HTR-8/SVneo (cell line): ENCODE results near the gene SHISA6.

Source experiments
- DNase-seq: peaks from one replicate; pipeline ENCODE4 v3.0.0; 2011; ENCODE audit warnings: low spot score, mixed read lengths; ENCODE audit not compliant: insufficient read length
- FAIRE-seq: peaks from 2 replicates; lab custom pipeline; 2011; peaks lifted over from hg19 to GRCh38; lab: Jason Lieb, UNC

The SHISA6 gene

GRCh38 chr17:11334493-11334892, 93.5 kb downstream of the SHISA6 start:
- DNase-seq (no peak), FAIRE-seq (no peak)

DNA sequence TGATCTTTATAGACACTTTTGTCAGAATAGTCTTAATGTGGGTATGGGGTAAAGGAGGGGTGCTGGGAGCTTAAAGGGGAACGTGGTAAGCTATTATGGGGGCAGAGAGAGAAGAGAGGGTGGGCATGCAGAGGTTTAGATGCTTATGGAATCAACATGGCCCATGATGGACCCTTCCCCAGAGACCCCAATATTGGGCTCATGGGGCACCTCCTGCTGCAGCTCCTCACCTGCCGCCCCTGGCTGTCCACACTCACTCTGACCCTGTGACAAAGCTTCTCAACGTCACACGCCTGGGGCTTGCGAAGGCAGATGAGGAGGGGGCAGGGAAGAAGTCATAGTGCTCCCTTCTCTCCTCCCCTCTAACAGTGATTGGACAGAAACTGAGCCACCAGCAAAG, 95.3 kb downstream of the SHISA6 start:
- DNase-seq: no peak
- no peak for FAIRE-seq

- no peak for FAIRE-seq
- no peak for DNase-seq
Measured at GRCh38 chr17:11340803-11341202, 99.8 kb downstream of the SHISA6 start.

DNA sequence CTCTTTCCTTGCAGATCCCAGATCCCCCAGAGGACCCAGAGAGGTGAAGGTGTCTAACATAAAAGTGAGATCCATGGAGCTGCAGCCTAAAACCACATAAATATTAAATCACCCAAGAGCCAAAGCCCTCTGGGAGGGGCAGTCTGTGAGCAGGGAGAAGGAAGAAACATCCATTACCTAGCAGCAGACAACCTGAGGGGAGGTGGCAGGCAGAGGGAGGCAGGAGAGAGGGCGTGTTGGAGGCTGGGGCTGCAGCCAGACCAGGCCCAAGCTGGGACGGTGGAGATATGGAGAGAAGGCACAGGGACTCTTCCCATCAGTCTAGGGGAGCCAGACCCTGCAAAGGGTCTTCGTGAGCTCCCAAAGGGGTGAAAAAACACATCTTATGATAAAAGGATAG, 101.1 kb downstream of the SHISA6 start:
- FAIRE-seq: no peak
- DNase-seq: no peak

GRCh38 chr17:11349106-11349505, 108.1 kb downstream of the SHISA6 start:
- FAIRE-seq (no peak), DNase-seq (no peak)

DNA sequence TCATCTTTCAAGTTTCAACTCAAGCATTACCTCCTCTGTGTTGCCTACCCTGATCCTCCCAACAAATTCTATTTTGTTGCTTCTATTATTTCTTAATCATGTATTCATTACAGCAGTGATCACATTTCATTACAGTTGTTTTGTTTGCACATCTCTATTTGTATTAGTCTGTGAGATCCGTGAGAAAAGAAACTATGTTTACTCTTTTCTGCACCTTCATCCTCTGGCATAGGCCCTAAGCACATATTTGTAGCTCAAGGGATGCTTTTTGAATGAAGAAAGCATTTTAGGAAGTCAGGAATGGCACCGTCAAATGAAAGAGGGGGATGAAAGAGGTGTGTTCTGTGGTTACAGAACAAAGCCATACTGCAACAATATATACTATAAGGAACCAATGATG, 110.5 kb downstream of the SHISA6 start:
- FAIRE-seq (no peak), DNase-seq (no peak)

GRCh38 chr17:11353601-11354000, 112.6 kb downstream of the SHISA6 start:
- FAIRE-seq (no peak), DNase-seq (no peak)

DNA sequence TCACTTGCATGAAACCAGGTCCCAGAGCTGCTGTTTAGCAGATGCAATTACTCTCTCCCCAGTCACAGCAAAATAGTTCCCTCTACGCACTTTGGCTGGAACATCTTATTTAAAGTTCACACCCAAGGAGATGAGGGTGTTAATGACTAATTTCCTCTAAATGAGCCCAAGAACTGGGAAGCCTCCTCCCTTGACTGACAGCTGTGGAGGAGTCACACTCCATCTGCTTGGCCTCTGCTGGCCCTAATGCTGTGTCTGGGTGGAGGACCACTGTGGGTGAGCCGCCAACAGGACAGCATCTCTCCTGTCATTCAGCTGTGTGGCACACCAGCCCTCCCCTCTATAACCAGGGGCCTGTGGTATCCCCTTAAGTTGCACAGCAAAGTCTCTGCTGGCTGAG, 115.4 kb downstream of the SHISA6 start:
- FAIRE-seq: no peak
- no peak for DNase-seq

GRCh38 chr17:11363565-11364117, 122.6 kb downstream of the SHISA6 start:
- FAIRE-seq: no peak

GRCh38 chr17:11366272-11366850, 125.3 kb downstream of the SHISA6 start:
- no peak for DNase-seq
- no peak for FAIRE-seq

More at GRCh38 chr17:11363565-11364117, 122.6 kb downstream of the SHISA6 start:
- no peak for DNase-seq

DNA sequence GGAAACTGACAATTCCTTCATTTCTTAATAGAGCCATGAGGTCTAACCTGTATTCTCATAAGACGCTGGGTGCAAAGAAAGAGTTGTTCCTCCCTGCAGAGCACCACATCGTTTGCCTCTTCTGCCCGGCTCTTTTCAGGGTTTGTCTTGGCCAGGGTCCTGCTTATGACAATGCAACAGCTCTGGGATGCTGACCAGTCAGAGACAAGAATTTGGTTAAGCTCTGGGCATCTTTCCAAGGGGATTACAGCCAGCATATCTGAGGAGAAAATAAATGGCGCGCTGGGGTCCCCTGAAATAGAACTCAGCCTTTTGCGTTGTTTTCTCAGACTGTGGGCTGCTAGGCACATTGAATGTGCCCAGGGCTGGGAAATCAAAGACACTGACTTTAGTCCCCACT, 128.6 kb downstream of the SHISA6 start:
- FAIRE-seq (no peak), DNase-seq (no peak)

GRCh38 chr17:11372692-11373091, 131.7 kb downstream of the SHISA6 start:
- DNase-seq (no peak), FAIRE-seq (no peak)

DNA sequence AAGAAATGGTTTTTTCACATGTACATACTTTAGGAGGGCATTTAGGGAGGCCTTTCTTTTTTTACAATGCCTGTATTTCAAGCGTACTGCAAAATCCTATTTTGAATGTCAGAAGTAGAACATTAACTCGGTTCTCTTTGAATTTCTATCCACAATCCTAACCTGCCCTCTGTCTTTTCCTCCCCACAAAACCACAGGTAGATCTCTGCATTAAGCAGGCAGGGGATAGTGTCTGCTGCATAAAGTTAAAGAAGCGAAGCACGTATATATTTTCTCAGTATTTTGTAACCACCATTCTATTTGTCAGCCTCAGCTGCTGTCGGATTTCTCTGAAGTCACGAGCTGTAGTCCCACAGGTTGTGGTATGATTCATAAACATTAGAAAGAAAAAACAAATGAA, 137.5 kb downstream of the SHISA6 start:
- FAIRE-seq (no peak), DNase-seq (no peak)

DNA sequence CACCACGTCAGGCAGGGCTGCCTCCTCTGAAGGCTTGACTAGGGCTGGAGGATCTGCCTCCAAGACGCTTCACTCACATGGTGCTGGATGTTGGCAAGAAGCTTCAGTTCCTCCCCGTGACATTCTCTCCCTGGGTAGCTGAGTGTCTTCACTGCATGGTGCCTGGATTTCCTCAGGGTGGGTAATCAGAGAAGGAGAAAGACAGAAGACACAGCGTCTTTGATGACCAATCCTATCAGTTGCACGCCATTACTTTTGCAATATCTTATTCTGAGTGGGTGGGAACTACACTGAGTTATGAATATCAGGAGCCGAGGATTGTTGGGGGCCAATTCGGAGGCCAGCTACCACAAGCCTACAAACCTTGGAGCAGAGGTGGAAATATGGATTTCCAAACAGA, 139.7 kb downstream of the SHISA6 start:
- no peak for FAIRE-seq
- DNase-seq: no peak

- no peak for FAIRE-seq
- DNase-seq: no peak
Measured at GRCh38 chr17:11383157-11383556, 142.1 kb downstream of the SHISA6 start.

DNA sequence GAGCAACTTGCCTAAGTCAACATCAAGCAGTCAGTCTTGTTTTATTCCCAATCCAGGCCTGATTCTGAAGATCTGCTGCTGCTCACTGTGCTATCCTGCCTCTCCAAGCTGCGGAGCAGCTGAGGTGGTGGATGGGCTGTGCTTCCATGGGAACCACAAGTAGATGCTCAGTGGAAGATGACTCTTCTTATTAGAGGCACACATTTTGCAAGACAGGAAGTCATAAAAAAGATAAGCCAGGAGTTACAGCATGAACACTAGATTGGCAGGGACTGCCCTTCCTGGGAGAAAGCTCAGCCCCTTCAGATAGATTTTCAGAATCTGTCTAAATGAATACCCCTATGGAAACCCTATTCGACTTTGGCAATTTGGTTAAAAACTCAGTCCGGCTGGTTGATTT, 143.1 kb downstream of the SHISA6 start:
- DNase-seq (no peak), FAIRE-seq (no peak)

- no peak for DNase-seq
- no peak for FAIRE-seq
Measured at GRCh38 chr17:11387610-11388009, 146.6 kb downstream of the SHISA6 start.

GRCh38 chr17:11388054-11388453, 147.0 kb downstream of the SHISA6 start:
- no peak for DNase-seq
- FAIRE-seq: no peak

DNA sequence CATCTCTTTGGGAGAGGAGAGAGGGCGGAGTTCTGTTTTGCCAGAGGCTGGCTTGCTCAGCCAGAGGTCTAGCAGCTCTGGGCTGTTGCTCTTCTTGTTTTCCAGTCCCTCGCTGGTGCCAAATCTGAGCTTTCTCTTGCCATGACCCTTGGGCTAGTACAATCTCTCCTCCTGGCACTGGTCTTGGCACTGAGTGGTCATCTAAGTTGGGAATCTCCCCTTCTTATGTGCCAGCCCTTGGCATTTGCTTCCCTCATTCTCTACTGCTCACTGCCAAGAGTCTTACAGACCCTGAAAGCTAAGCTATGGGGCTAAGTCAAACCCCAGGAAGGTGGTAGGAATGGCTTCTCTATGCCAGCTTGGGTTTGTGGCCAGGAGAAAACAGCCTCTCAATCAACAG, 148.6 kb downstream of the SHISA6 start:
- DNase-seq: no peak
- no peak for FAIRE-seq

DNA sequence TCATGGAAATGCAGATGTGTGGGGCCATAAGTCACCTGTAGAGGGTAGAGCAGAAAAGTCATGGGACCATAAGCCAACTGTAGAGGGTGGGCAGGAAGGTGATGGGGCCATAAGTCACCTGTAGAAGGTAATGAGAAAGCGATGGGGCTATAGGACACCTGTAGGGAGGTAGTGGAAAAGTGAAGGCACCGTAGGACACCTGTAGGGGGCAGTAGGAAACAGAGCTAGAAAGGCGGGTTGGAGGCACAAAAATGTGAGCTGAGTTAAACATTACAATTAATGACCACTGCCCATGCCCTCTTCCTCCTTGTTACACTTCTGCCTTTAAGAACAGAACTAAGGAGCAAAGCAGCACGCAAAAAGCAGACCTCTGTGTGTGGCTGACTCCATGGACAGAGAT, 150.1 kb downstream of the SHISA6 start:
- FAIRE-seq (no peak), DNase-seq (no peak)

- FAIRE-seq (no peak), DNase-seq (no peak)
Measured at GRCh38 chr17:11404431-11405276, 163.6 kb downstream of the SHISA6 start.

- no peak for FAIRE-seq
- DNase-seq: no peak
Measured at GRCh38 chr17:11406716-11407115, 165.7 kb downstream of the SHISA6 start.
